HepG2 (cell line): Measurements from ENCODE around the gene ARHGEF7. TPM values are rescaled to one million over a fixed set of nuclear protein-coding genes. Genes with fewer than 3 reads are reported as not detected.

Experiments used
- ATAC-seq: fragments of 200-7000 bp; cut with Tn5 transposase; 3 replicates; pipeline ENCODE4 v1.9.1; 2020; ENCODE audit warnings: mild to moderate bottlenecking, moderate library complexity
- BruUV-seq: library from RNA; stranded (reverse); fragments of 400-500 nt; replicated peaks from 2 replicates; lab custom pipeline; 2021; lab: Mats Ljungman, UMichigan
- CTCF ChIA-PET: fragments of 300-600 bp; formaldehyde crosslinking; extraction: SDS; loops from one replicate; lab custom pipeline; 2021; ENCODE audit warnings: low total read pairs, inconsistent platforms, low intra/inter-chr PET ratio; lab: Yijun Ruan, JAX
- POLR2A ChIA-PET: fragments of 350-600 bp; sonication (Branson Sonifier 250); formaldehyde crosslinking; loops from one replicate; lab custom pipeline; 2020; ENCODE audit warnings: antibody characterized with exemption, inconsistent platforms; lab: Yijun Ruan, JAX
- DNase-seq: peaks from one replicate; pipeline ENCODE4 v3.0.0-alpha.2; 2015; ENCODE audit warnings: low spot score
- FAIRE-seq: peaks from 3 replicates; lab custom pipeline; 2011; peaks lifted over from hg19 to GRCh38; lab: Jason Lieb, UNC
- H2AFZ ChIP-seq: one replicate; pipeline ENCODE4 v1.6.1; 2011; ENCODE audit warnings: low read length, inconsistent platforms
- H3K27ac ChIP-seq: fragments of 300-600 bp; 3 replicates; pipeline ENCODE4 v1.8.0; 2011; ENCODE audit warnings: mixed run types, mild to moderate bottlenecking, mixed read lengths, low read length, inconsistent platforms; ENCODE audit not compliant: insufficient read depth; ENCODE audit errors: extremely low read length
- H3K27me3 ChIP-seq, 2 experiments: fragments of 200-600 bp in 1 of 2; 2 replicates in 1 of 2; 3 replicates in 1 of 2; pipeline versions ENCODE4 v1.6.0 to v1.8.0; 2011; ENCODE audit warnings: low read length in 2 of 2, mild to moderate bottlenecking in 2 of 2, moderate library complexity in 2 of 2, inconsistent platforms in 1 of 2; ENCODE audit not compliant: insufficient read depth in 2 of 2, control insufficient read depth in 1 of 2
- H3K36me3 ChIP-seq, 2 experiments: fragments of 200-600 bp in 1 of 2; replicated peaks in 1 of 2; 2 replicates in 1 of 2; 3 replicates in 1 of 2; pipeline versions ENCODE4 v1.5.1 to v1.8.0; 2011; ENCODE audit warnings: low read length in 2 of 2, inconsistent platforms in 1 of 2; ENCODE audit not compliant: insufficient read depth in 2 of 2, control insufficient read depth in 1 of 2
- H3K4me1 ChIP-seq: 2 replicates; pipeline ENCODE4 v1.5.1; 2012; ENCODE audit warnings: low read length, inconsistent platforms; ENCODE audit not compliant: insufficient read depth
- H3K4me2 ChIP-seq: 2 replicates; pipeline ENCODE4 v1.6.0; 2011; ENCODE audit warnings: low read depth, low read length, inconsistent platforms
- H3K4me3 ChIP-seq, 3 experiments: fragments of 200-600 bp in 1 of 3; sonication (generic), shearing (Covaris generic) in 1 of 3; replicated peaks in 1 of 3; 2 replicates each; pipeline ENCODE4 v1.5.1; 2011 to 2016; ENCODE audit warnings: low read length in 3 of 3, inconsistent platforms in 2 of 3, low read depth in 2 of 3, mild to moderate bottlenecking in 2 of 3, control low read depth in 1 of 3, mixed read lengths in 1 of 3; ENCODE audit not compliant: insufficient read depth in 1 of 3
- H3K79me2 ChIP-seq: one replicate; pipeline ENCODE4 v1.6.1; 2011; ENCODE audit warnings: low read length, inconsistent platforms; ENCODE audit not compliant: insufficient read depth
- H3K9ac ChIP-seq: 2 replicates; pipeline ENCODE4 v1.6.0; 2011; ENCODE audit warnings: mild to moderate bottlenecking, low read depth, low read length, inconsistent platforms; ENCODE audit not compliant: insufficient read depth
- H3K9me3 ChIP-seq: 2 replicates; pipeline ENCODE4 v1.5.1; 2012; ENCODE audit warnings: mild to moderate bottlenecking, low read length
- H4K20me1 ChIP-seq: 2 replicates; pipeline ENCODE4 v1.6.0; 2011; ENCODE audit warnings: inconsistent platforms, mild to moderate bottlenecking, low read length, moderate library complexity; ENCODE audit not compliant: insufficient read depth
- CCAR2 ChIP-seq: fragments of 200-400 bp; formaldehyde crosslinking; optimal IDR thresholded peaks from 2 replicates; pipeline ENCODE3; 2018; ENCODE audit warnings: low read depth, mild to moderate bottlenecking, low read length, moderate library complexity
- CHCHD3 ChIP-seq: sonication (generic); formaldehyde crosslinking; IDR thresholded peaks from 2 replicates; pipeline ENCODE4 v1.8.0; 2022; ENCODE audit warnings: mild to moderate bottlenecking, missing genetic modification reagents, moderate library complexity
- GMEB2 ChIP-seq: IDR thresholded peaks from 2 replicates; pipeline ENCODE4 v1.6.1; 2016; ENCODE audit warnings: missing biosample characterization, missing genetic modification reagents, low read depth
- JUND ChIP-seq: sonication (generic); formaldehyde crosslinking; IDR thresholded peaks from 2 replicates; pipeline ENCODE4 v1.8.0; 2022; ENCODE audit warnings: mild to moderate bottlenecking, missing genetic modification reagents
- PAF1 ChIP-seq: IDR thresholded peaks from 2 replicates; pipeline ENCODE4 v1.6.1; 2016; ENCODE audit warnings: missing genetic modification reagents, missing compliant biosample characterization
- THAP9 ChIP-seq: sonication (generic); formaldehyde crosslinking; IDR thresholded peaks from 2 replicates; pipeline ENCODE4; 2020; ENCODE audit warnings: missing genetic modification reagents, mild to moderate bottlenecking, borderline replicate concordance
- THYN1 ChIP-seq: sonication (generic); formaldehyde crosslinking; IDR thresholded peaks from 2 replicates; pipeline ENCODE4 v1.8.1; 2023; ENCODE audit warnings: low read depth, mild to moderate bottlenecking, moderate library complexity, missing genetic modification reagents, borderline replicate concordance
- ZBTB1 ChIP-seq: sonication (generic); formaldehyde crosslinking; IDR thresholded peaks from 2 replicates; pipeline ENCODE4 v1.4.0; 2020; ENCODE audit warnings: missing genetic modification reagents, borderline replicate concordance
- ZNF430 ChIP-seq: sonication (generic); formaldehyde crosslinking; IDR thresholded peaks from 2 replicates; pipeline ENCODE4 v1.9.0; 2021; ENCODE audit warnings: mild to moderate bottlenecking, missing genetic modification reagents
- ZNF543 ChIP-seq: sonication (generic); formaldehyde crosslinking; IDR thresholded peaks from 2 replicates; pipeline ENCODE4 v1.4.0; 2020; ENCODE audit warnings: mild to moderate bottlenecking, missing genetic modification reagents
- ZNF550 ChIP-seq: sonication (generic); formaldehyde crosslinking; IDR thresholded peaks from 2 replicates; pipeline ENCODE4 v1.4.0; 2020; ENCODE audit warnings: mild to moderate bottlenecking, missing genetic modification reagents, borderline replicate concordance
- ZNF768 ChIP-seq: sonication (generic); formaldehyde crosslinking; IDR thresholded peaks from 2 replicates; pipeline ENCODE4 v1.4.0; 2020; ENCODE audit warnings: missing genetic modification reagents
- ZSCAN25 ChIP-seq: sonication (generic); formaldehyde crosslinking; IDR thresholded peaks from 2 replicates; pipeline ENCODE4 v1.8.0; 2022; ENCODE audit warnings: mild to moderate bottlenecking, missing genetic modification reagents
- WGBS: methylation state at CpG from one replicate; pipeline ENCODE4 v1.1.6; 2017; ENCODE audit warnings: low lambda C conversion rate; 5-methylcytosine and 5-hydroxymethylcytosine counted together
- in situ Hi-C: cut with HindIII; loops from 2 replicates; pipeline ENCODE4 v1.10.0; 2017; ENCODE audit warnings: low pct_unique_long_range_greater_than_20kb; ENCODE audit not compliant: extremely low pct_ligation_motif_present
- intact Hi-C: fragments of 100-400 bp; cut with micrococcal nuclease; formaldehyde crosslinking; loops from one replicate; pipeline ENCODE4 v1.10.0; 2022; ENCODE audit not compliant: unreplicated experiment
- polyA plus RNA-seq, 8 experiments: library from polyadenylated mRNA; depleted of rRNA in 3 of 8; stranded (reverse) in 7 of 8; unstranded in 1 of 8; fragments of >200 nt; fragmentation: Illumina TruSeq in 4 of 8; extraction: Trizol in 4 of 8; gene quantifications; 2 replicates each; pipeline versions ENCODE4 v1.2.1 to v1.2.3, GENCODE V29; 2011 to 2016; ENCODE audit warnings: low read depth in 4 of 8, missing spikeins in 1 of 8, mixed read lengths in 1 of 8; ENCODE audit not compliant: insufficient read depth in 1 of 8
- total RNA-seq, 5 experiments: library from RNA; depleted of rRNA; stranded (reverse); fragments of >200 nt; fragmentation: Illumina TruSeq; extraction: Trizol; gene quantifications; 2 replicates each; pipeline ENCODE4 v1.2.3, GENCODE V29; 2016; ENCODE audit warnings: low read depth in 1 of 5
- TF ChIP-seq, protein P1 (sequence below): sonication (generic); formaldehyde crosslinking; IDR thresholded peaks from 2 replicates; pipeline ENCODE4 v1.4.0; 2020; ENCODE audit warnings: missing genetic modification reagents; ENCODE audit errors: not compliant biosample characterization
- TF ChIP-seq, protein P2 (sequence below): IDR thresholded peaks from 2 replicates; pipeline ENCODE4 v1.6.1; 2016; ENCODE audit warnings: low read depth, control low read depth

The ARHGEF7 gene
- total and polyA plus RNA-seq, 2 of the 13 experiments (the other 11 are each of a cell fraction or from before 2014, with no cell fraction given), result 15.7 to 22.3 TPM

DNA sequence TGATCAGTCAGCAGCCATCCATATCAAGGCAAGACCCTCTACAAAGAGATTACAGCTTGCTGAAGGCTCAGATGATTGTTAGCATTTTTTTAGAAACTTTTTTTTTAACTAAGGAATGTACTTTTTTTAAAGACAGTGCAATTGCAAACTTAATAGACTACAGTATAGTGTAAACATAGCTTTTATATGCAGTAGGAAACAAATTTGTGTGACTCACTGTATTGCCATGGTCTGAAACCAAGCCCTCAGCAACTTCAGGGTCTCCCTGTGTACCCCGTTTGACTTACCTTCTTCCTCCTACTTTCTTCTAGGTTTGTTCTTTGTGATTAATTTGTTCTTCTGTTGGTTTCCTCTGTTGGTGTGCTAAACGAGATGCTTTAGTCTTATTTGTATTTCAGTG is 112.3 kb downstream of the ARHGEF7 start (continued):
- TF ChIP-seq ZNF768 (CRISPR knock-in tag) (no peak), ZNF543 (no peak), THAP9 (CRISPR knock-in tag) (no peak), THYN1 (CRISPR knock-in tag) (no peak)

DNA sequence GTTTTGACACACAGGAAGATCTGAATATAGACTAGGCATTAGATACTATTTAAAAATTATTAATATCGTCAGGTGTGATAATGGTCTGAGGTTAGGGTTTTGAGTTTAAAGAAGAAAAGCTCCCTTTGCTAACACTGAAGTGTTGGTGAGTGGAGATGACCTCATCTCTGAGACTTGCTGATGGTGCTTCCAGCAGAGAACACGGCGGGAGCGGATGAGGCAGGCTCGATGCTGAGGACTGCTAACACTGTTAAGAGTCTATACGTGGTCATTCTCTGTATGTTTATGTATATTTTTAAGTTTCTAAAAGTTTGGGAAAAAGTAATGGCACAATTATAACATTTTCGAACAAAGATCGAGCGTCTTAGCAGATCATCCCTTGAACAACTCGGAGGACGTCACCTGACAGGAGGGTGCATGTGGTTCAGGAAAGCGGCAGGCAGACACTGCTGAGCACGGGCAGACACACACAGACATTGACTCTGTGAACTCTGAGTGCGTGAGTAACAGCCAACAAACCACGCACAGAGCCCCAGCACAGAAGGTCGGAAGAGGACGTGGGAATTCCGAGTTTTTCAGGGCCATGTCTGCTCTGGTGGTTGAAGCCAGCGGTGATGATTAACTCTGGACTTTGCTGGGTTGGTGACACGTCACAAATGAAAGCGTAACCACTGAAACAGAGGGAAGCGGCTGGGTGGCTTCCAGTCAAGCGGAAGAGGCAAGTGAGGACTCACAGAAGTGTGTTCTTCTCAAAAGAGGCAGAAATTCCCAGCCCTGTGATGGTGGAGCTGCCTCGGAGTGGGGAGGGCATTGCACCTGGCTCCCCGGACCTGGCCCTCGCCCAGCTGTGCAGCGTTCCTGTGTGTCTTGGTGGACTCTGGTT is 113.4 kb downstream of the ARHGEF7 start:
- DNase-seq (no peak), ATAC-seq (no peak), FAIRE-seq (no peak)
- in situ Hi-C loops (loop anchor here (10.0 kb wide), 1 partner anchor 164 kb away; no protein-coding TSS in a partner anchor), intact Hi-C loops (loop anchor here (10.0 kb wide), 1 partner anchor 634 kb away; no protein-coding TSS in a partner anchor)
- Histone ChIP-seq H3K4me2 (no peak overlapping the region), H2AFZ (no peak overlapping the region), H3K4me1 (peaks cover 3% of the 10 kb centered on the region; the same call in 1 of the 2 replicates), H3K9ac (no peak overlapping the region), H4K20me1 (peaks cover 2% of the 10 kb centered on the region; the same call in 1 of the 2 replicates), H3K27me3 (no peaks in the 10 kb centered on the region), H3K4me3 (no peak overlapping the region), H3K79me2 (peaks cover 3% of the 10 kb centered on the region), H3K36me3 (peaks cover 5 to 24% of the 10 kb centered on the region in 2 experiments), H3K9me3 (no peaks in the 10 kb centered on the region), H3K27ac (no peak overlapping the region)
- BruUV-seq, result no TSS peak
- POLR2A ChIA-PET, result no interaction called here
- CTCF ChIA-PET, result no interaction called here
- WGBS, result 94% methylated on average over 27 of the region's 27 CpGs
- TF ChIP-seq ZNF550 (CRISPR knock-in tag) (no peak), ZNF430 (CRISPR knock-in tag) (no peak), CHCHD3 (no peak), ZSCAN25 (no peak), ZBTB1 (CRISPR knock-in tag) (no peak), CCAR2 (no peak), GMEB2 (CRISPR knock-in tag) (no peak), PAF1 (CRISPR knock-in tag) (no peak), JUND (no peak)
- TF ChIP-seq, protein P1, sequence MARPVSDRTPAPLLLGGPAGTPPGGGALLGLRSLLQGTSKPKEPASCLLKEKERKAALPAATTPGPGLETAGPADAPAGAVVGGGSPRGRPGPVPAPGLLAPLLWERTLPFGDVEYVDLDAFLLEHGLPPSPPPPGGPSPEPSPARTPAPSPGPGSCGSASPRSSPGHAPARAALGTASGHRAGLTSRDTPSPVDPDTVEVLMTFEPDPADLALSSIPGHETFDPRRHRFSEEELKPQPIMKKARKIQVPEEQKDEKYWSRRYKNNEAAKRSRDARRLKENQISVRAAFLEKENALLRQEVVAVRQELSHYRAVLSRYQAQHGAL (CRISPR knock-in tag), result no peak
- TF ChIP-seq, protein P2, sequence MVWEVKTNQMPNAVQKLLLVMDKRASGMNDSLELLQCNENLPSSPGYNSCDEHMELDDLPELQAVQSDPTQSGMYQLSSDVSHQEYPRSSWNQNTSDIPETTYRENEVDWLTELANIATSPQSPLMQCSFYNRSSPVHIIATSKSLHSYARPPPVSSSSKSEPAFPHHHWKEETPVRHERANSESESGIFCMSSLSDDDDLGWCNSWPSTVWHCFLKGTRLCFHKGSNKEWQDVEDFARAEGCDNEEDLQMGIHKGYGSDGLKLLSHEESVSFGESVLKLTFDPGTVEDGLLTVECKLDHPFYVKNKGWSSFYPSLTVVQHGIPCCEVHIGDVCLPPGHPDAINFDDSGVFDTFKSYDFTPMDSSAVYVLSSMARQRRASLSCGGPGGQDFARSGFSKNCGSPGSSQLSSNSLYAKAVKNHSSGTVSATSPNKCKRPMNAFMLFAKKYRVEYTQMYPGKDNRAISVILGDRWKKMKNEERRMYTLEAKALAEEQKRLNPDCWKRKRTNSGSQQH (CRISPR knock-in tag), result no peak
